B cell (primary cell): ENCODE results near the gene SLC9C2. TPM values are rescaled to one million over a fixed set of nuclear protein-coding genes. Genes with fewer than 3 reads are reported as not detected.

Experiments used
- ATAC-seq: fragments of 200-7000 bp; cut with Tn5 transposase; one replicate; pipeline ENCODE4 v1.10.0; 2021; ENCODE audit warnings: low read depth, mild to moderate bottlenecking, moderate number of reproducible peaks, moderate library complexity
- CTCF ChIA-PET: fragments of 350-600 bp; sonication (Branson Sonifier 250); formaldehyde crosslinking; loops from one replicate; lab custom pipeline; 2021; ENCODE audit warnings: antibody characterized with exemption, inconsistent platforms; lab: Charles Lee
- POLR2A ChIA-PET: fragments of 350-600 bp; sonication (Branson Sonifier 250); formaldehyde crosslinking; loops from one replicate; lab custom pipeline; 2021; ENCODE audit warnings: antibody characterized with exemption; lab: Charles Lee
- DNase-seq: peaks from one replicate; pipeline ENCODE4 v3.0.0; 2013
- H2AFZ ChIP-seq: 2 replicates; pipeline ENCODE4 v1.6.1; 2012; ENCODE audit warnings: mild to moderate bottlenecking, low read depth, low read length; ENCODE audit not compliant: insufficient read depth, poor library complexity, severe bottlenecking
- H3K27ac ChIP-seq, 2 donors: 1 replicate in 1 of 2; 2 replicates in 1 of 2; pipeline ENCODE4 v1.5.1; 2012 to 2013; ENCODE audit warnings: low read length in 2 of 2, mild to moderate bottlenecking in 2 of 2, moderate library complexity in 1 of 2
- H3K27me3 ChIP-seq, 4 experiments: fragments of 200-600 bp in 1 of 4; sonication (generic) in 1 of 4; replicated peaks in 1 of 4; 1 replicate in 2 of 4; 2 replicates in 2 of 4; pipeline versions ENCODE4 v1.6.1 to v1.7.0; 2013 to 2016; ENCODE audit warnings: low read length in 3 of 4, mild to moderate bottlenecking in 2 of 4, mixed read lengths in 1 of 4, moderate library complexity in 1 of 4; ENCODE audit not compliant: insufficient read depth in 4 of 4, control insufficient read depth in 3 of 4; ENCODE audit errors: control extremely low read depth in 1 of 4
- H3K36me3 ChIP-seq, 2 experiments: replicated peaks in 1 of 2; 1 replicate in 1 of 2; 2 replicates in 1 of 2; pipeline versions ENCODE4 v1.6.1 to v1.7.1; 2013; ENCODE audit warnings: low read length in 1 of 2; ENCODE audit not compliant: insufficient read depth in 2 of 2, control insufficient read depth in 1 of 2; ENCODE audit errors: control extremely low read depth in 1 of 2, extremely low read depth in 1 of 2
- H3K4me1 ChIP-seq, 2 donors: fragments of 200-600 bp in 1 of 2; sonication (generic) in 1 of 2; 1 replicate in 1 of 2; 2 replicates in 1 of 2; pipeline versions ENCODE4 v1.5.1 to v1.6.1; 2013 to 2017; ENCODE audit warnings: low read length in 2 of 2; ENCODE audit not compliant: control insufficient read depth in 2 of 2, insufficient read depth in 2 of 2
- H3K4me2 ChIP-seq: replicated peaks from 2 replicates; pipeline ENCODE3; 2012; ENCODE audit warnings: mild to moderate bottlenecking, low read depth, low read length; ENCODE audit not compliant: poor library complexity, severe bottlenecking
- H3K4me3 ChIP-seq, 5 experiments: fragments of 200-600 bp in 1 of 5; sonication (generic) in 1 of 5; 1 replicate in 3 of 5; 2 replicates in 2 of 5; pipeline versions ENCODE4 v1.5.1 to v1.7.0; 2011 to 2016; ENCODE audit warnings: low read length in 4 of 5, mild to moderate bottlenecking in 4 of 5, low read depth in 2 of 5, control low read depth in 1 of 5, moderate library complexity in 1 of 5; ENCODE audit not compliant: insufficient read depth in 1 of 5; ENCODE audit errors: control extremely low read depth in 1 of 5, extremely low read depth in 1 of 5
- H3K79me2 ChIP-seq: fragments of 200-600 bp; sonication (generic); one replicate; pipeline ENCODE4 v1.6.0; 2016; ENCODE audit warnings: low read length; ENCODE audit not compliant: control insufficient read depth, insufficient read depth
- H3K9ac ChIP-seq: fragments of 200-600 bp; sonication (generic); 2 replicates; pipeline ENCODE4 v1.6.1; 2017; ENCODE audit warnings: mild to moderate bottlenecking, low read length, moderate library complexity
- H3K9me3 ChIP-seq, 3 donors: one replicate each; pipeline versions ENCODE4 v1.6.1 to v1.7.1; 2013; ENCODE audit warnings: low read length in 2 of 3; ENCODE audit not compliant: control insufficient read depth in 2 of 3, insufficient read depth in 1 of 3; ENCODE audit errors: control extremely low read depth in 1 of 3
- H4K20me1 ChIP-seq: 2 replicates; pipeline ENCODE4 v1.6.0; 2012; ENCODE audit warnings: mild to moderate bottlenecking, low read length; ENCODE audit not compliant: insufficient read depth, control insufficient read depth, poor library complexity, severe bottlenecking
- H3K27ac Mint-ChIP-seq: one replicate; pipeline ENCODE4 v1.8.0; 2021; ENCODE audit warnings: mixed read lengths
- H3K27me3 Mint-ChIP-seq: one replicate; pipeline ENCODE4 v1.8.0; 2021; ENCODE audit warnings: mixed read lengths
- H3K4me1 Mint-ChIP-seq: one replicate; pipeline ENCODE4 v1.8.0; 2021; ENCODE audit warnings: mixed read lengths
- H3K4me3 Mint-ChIP-seq: one replicate; pipeline ENCODE4 v1.8.0; 2021; ENCODE audit warnings: mixed read lengths
- H3K9me3 Mint-ChIP-seq: one replicate; pipeline ENCODE4 v1.8.0; 2022; ENCODE audit warnings: mixed read lengths; ENCODE audit not compliant: insufficient read depth
- CTCF ChIP-seq: fragments of 200-600 bp; IDR thresholded peaks from one replicate; pipeline ENCODE4 v1.8.0; 2022; ENCODE audit warnings: antibody characterized with exemption, mild to moderate bottlenecking
- EZH2 ChIP-seq: IDR thresholded peaks from 2 replicates; pipeline ENCODE4 v1.6.1; 2012; ENCODE audit warnings: borderline replicate concordance, low read depth, mild to moderate bottlenecking, moderate library complexity, low read length; ENCODE audit not compliant: insufficient read depth, poor library complexity, severe bottlenecking
- WGBS: methylation state at CpG from one replicate; pipeline ENCODE4 v1.1.5; 2013; ENCODE audit warnings: missing lambda C conversion rate; ENCODE audit not compliant: insufficient coverage; 5-methylcytosine and 5-hydroxymethylcytosine counted together
- intact Hi-C: fragments of 100-400 bp; cut with micrococcal nuclease; formaldehyde crosslinking; loops from one replicate; pipeline ENCODE4 v1.10.0; 2022
- polyA plus RNA-seq: library from polyadenylated mRNA; depleted of rRNA; stranded (reverse); fragments of >200 nt; gene quantifications from 2 replicates; pipeline ENCODE4 v1.2.3, GENCODE V29; 2012
- total RNA-seq, 2 donors: library from RNA; stranded (reverse); fragments of 120-200 nt in 1 of 2; gene quantifications; 1 replicate in 1 of 2; 2 replicates in 1 of 2; pipeline versions ENCODE4 v1.2.3 to v1.2.4, GENCODE V29; 2013 to 2022

The SLC9C2 gene
- total and polyA plus RNA-seq, 2 donors (not counting 1 experiment from before 2014, with no cell fraction given), result not detected

- no peaks in the 10 kb centered on the region for H3K4me1 Mint-ChIP-seq
- ChIA-PET POLR2A (no interaction called here), CTCF (interaction anchor here (1.1 kb wide), 1 partner anchor 78 kb away, joined by 3 read pairs; no protein-coding TSS in a partner anchor)
- Histone ChIP-seq H3K27ac (no peak overlapping the region), H3K4me3 (no peak overlapping the region), H3K79me2 (no peaks in the 10 kb centered on the region), H4K20me1 (no peaks in the 10 kb centered on the region), H3K9me3 (no peaks in the 10 kb centered on the region), H2AFZ (no peak overlapping the region), H3K9ac (no peak overlapping the region), H3K4me2 (no peak overlapping the region), H3K27me3 (no peaks in the 10 kb centered on the region), H3K36me3 (no peaks in the 10 kb centered on the region), H3K4me1 (no peaks in the 10 kb centered on the region)
- intact Hi-C loops, result no loop called here
- H3K27me3 Mint-ChIP-seq, result no peaks in the 10 kb centered on the region
- H3K9me3 Mint-ChIP-seq, result no peaks in the 10 kb centered on the region
- no peak for ATAC-seq
- DNase-seq, result no peak
- WGBS, result 90% methylated on average over 3 of the region's 3 CpGs
- H3K4me3 Mint-ChIP-seq, result no peak overlapping the region
- TF ChIP-seq EZH2 (no peak), CTCF (no peak)
- H3K27ac Mint-ChIP-seq, result no peak overlapping the region
Observed at GRCh38 chr1:173507847-173508209, 95.0 kb downstream of the SLC9C2 start.

GRCh38 chr1:173507205-173507846 is 95.5 kb downstream of the SLC9C2 start:
- POLR2A ChIA-PET, result no interaction called here
- H3K27me3 Mint-ChIP-seq, result no peaks in the 10 kb centered on the region
- H3K36me3 ChIP-seq, result no peaks in the 10 kb centered on the region
- no peak overlapping the region for H3K4me2 ChIP-seq
- H3K9me3 Mint-ChIP-seq, result no peaks in the 10 kb centered on the region
- ATAC-seq (no peak), DNase-seq (no peak)
- H3K27me3 ChIP-seq, result no peaks in the 10 kb centered on the region
- H3K4me1 Mint-ChIP-seq, result no peaks in the 10 kb centered on the region
- 97% methylated on average over 3 of the region's 3 CpGs for WGBS
- TF ChIP-seq EZH2 (no peak), CTCF (no peak)
- no peaks in the 10 kb centered on the region for H4K20me1 ChIP-seq
- H3K4me3 ChIP-seq, result no peak overlapping the region
- no peaks in the 10 kb centered on the region for H3K4me1 ChIP-seq
- no peak overlapping the region for H3K4me3 Mint-ChIP-seq
- no peak overlapping the region for H3K9ac ChIP-seq
- CTCF ChIA-PET, result interaction anchor here (1.1 kb wide), 1 partner anchor 77 kb away, joined by 3 read pairs; no protein-coding TSS in a partner anchor
- no peaks in the 10 kb centered on the region for H3K9me3 ChIP-seq
- H2AFZ ChIP-seq, result no peak overlapping the region
- intact Hi-C loops, result no loop called here
- H3K27ac Mint-ChIP-seq, result no peak overlapping the region
- no peak overlapping the region for H3K27ac ChIP-seq
- no peaks in the 10 kb centered on the region for H3K79me2 ChIP-seq
